ENCODE data around the gene ATF2. TPM values are rescaled to one million over a fixed set of nuclear protein-coding genes. Genes with fewer than 3 reads are reported as not detected.

ATF2 gene
- polyA plus RNA-seq, 3 donors, result 17.4 to 24.0 (median 22.1) TPM

GRCh38 chr2:175080479-175080878 lies 87.5 kb downstream of the ATF2 start:
- intact Hi-C loops (cut with micrococcal nuclease), result no loop called here
- no peaks in the 10 kb centered on the region for H3K79me2 ChIP-seq (ENCODE audit: insufficient read depth, low read length)
- H3K27ac ChIP-seq (ENCODE audit: low read depth in 1 of 2, low read length in 2 of 2), result no peak overlapping the region
- no peaks in the 10 kb centered on the region for H3K4me1 ChIP-seq (ENCODE audit: control insufficient read depth in 1 of 2, insufficient read depth in 2 of 2, low read length in 2 of 2)
- Mint-ChIP-seq H3K4me3 (no peak overlapping the region), H3K4me1 (no peaks in the 10 kb centered on the region), H3K9me3 (peaks cover 0 to 4% (median 0%) of the 10 kb centered on the region in 7 donors), H3K36me3 (peaks cover 49 to 74% of the 10 kb centered on the region in 2 donors), H3K27me3 (ENCODE audit: low read depth in 3 of 3) (no peaks in the 10 kb centered on the region), H3K27ac (no peak overlapping the region)
- H4K20me1 ChIP-seq (ENCODE audit: insufficient read depth, low read length), result no peaks in the 10 kb centered on the region
- no peak overlapping the region for H3K9ac ChIP-seq (ENCODE audit: insufficient read depth, low read length, poor library complexity, severe bottlenecking)
- no peak overlapping the region for H3K4me3 ChIP-seq (replicated peaks in 1 of 3; ENCODE audit: low read depth in 2 of 3, low read length in 3 of 3)
- DNase-seq, result no peak
- no CpG with 5 or more reads among the region's 3 CpGs for WGBS (ENCODE audit: insufficient coverage)
- no peaks in the 10 kb centered on the region for H3K27me3 ChIP-seq (ENCODE audit: control insufficient read depth in 2 of 2, insufficient read depth in 2 of 2, low read length in 2 of 2)
- peaks cover 43 to 79% of the 10 kb centered on the region in 2 donors for H3K36me3 ChIP-seq (replicated peaks in 1 of 2; ENCODE audit: control insufficient read depth in 1 of 2, insufficient read depth in 2 of 2, low read length in 2 of 2)
- TF ChIP-seq, protein P1, sequence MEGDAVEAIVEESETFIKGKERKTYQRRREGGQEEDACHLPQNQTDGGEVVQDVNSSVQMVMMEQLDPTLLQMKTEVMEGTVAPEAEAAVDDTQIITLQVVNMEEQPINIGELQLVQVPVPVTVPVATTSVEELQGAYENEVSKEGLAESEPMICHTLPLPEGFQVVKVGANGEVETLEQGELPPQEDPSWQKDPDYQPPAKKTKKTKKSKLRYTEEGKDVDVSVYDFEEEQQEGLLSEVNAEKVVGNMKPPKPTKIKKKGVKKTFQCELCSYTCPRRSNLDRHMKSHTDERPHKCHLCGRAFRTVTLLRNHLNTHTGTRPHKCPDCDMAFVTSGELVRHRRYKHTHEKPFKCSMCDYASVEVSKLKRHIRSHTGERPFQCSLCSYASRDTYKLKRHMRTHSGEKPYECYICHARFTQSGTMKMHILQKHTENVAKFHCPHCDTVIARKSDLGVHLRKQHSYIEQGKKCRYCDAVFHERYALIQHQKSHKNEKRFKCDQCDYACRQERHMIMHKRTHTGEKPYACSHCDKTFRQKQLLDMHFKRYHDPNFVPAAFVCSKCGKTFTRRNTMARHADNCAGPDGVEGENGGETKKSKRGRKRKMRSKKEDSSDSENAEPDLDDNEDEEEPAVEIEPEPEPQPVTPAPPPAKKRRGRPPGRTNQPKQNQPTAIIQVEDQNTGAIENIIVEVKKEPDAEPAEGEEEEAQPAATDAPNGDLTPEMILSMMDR (IDR thresholded peaks at IDR 0.05), result no peak
- H2AFZ ChIP-seq (ENCODE audit: insufficient read depth, low read depth, low read length, poor library complexity, severe bottlenecking), result no peak overlapping the region
- H3K9me3 ChIP-seq (replicated peaks in 1 of 2; ENCODE audit: control insufficient read depth in 1 of 2, insufficient read depth in 1 of 2, low read length in 2 of 2), result no peaks in the 10 kb centered on the region
- no peak overlapping the region for H3K4me2 ChIP-seq (replicated peaks; ENCODE audit: extremely low read depth, low read length, poor library complexity, severe bottlenecking)

DNA sequence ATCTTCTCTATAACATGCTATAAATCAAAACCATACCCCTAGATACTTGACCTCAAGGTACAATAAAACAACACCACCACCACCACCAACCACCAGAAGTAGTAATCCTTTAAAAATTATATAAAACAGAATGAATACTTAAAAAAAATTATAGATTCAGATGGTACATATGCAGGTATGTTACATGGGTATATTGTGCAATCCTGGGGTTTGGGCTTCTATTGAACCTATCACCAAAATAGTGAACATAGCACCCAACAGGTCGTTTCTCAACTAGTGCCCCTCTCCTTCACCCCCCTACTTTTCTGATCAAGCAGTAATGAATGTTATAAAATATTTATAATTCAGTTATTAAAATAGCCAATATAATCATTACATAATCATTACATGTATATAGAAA lies 91.7 kb downstream of the ATF2 start:
- no peak for DNase-seq
- Histone ChIP-seq H2AFZ (ENCODE audit: insufficient read depth, low read depth, low read length, poor library complexity, severe bottlenecking) (no peak overlapping the region), H3K4me3 (replicated peaks in 1 of 3; ENCODE audit: low read depth in 2 of 3, low read length in 3 of 3) (no peak overlapping the region), H3K4me1 (ENCODE audit: control insufficient read depth in 1 of 2, insufficient read depth in 2 of 2, low read length in 2 of 2) (no peaks in the 10 kb centered on the region), H3K27ac (ENCODE audit: low read depth in 1 of 2, low read length in 2 of 2) (no peak overlapping the region), H3K36me3 (replicated peaks in 1 of 2; ENCODE audit: control insufficient read depth in 1 of 2, insufficient read depth in 2 of 2, low read length in 2 of 2) (peaks cover 67 to 85% of the 10 kb centered on the region in 2 donors), H3K9ac (ENCODE audit: insufficient read depth, low read length, poor library complexity, severe bottlenecking) (no peak overlapping the region), H3K9me3 (replicated peaks in 1 of 2; ENCODE audit: control insufficient read depth in 1 of 2, insufficient read depth in 1 of 2, low read length in 2 of 2) (no peaks in the 10 kb centered on the region), H4K20me1 (ENCODE audit: insufficient read depth, low read length) (no peaks in the 10 kb centered on the region), H3K79me2 (ENCODE audit: insufficient read depth, low read length) (no peaks in the 10 kb centered on the region), H3K4me2 (replicated peaks; ENCODE audit: extremely low read depth, low read length, poor library complexity, severe bottlenecking) (no peak overlapping the region), H3K27me3 (ENCODE audit: control insufficient read depth in 2 of 2, insufficient read depth in 2 of 2, low read length in 2 of 2) (no peaks in the 10 kb centered on the region)
- intact Hi-C loops (cut with micrococcal nuclease), result no loop called here
- no peak overlapping the region for H3K27ac Mint-ChIP-seq
- H3K4me1 Mint-ChIP-seq, result no peaks in the 10 kb centered on the region
- H3K27me3 Mint-ChIP-seq (ENCODE audit: low read depth in 3 of 3), result no peaks in the 10 kb centered on the region
- H3K36me3 Mint-ChIP-seq, result peaks cover 57 to 65% of the 10 kb centered on the region in 2 donors
- TF ChIP-seq, protein P1 (IDR thresholded peaks at IDR 0.05), result no peak
- no peak overlapping the region for H3K4me3 Mint-ChIP-seq
- peaks cover 0 to 2% (median 0%) of the 10 kb centered on the region in 7 donors for H3K9me3 Mint-ChIP-seq
- WGBS (ENCODE audit: insufficient coverage), result no CpG with 5 or more reads among the region's 1 CpG
